SK-N-SH treated with all-trans-retinoic acid at 6 μM for 48 hours (cell line): Measurements from ENCODE around the gene OSM.

Experiments used
- ATAC-seq: fragments of 200-7000 bp; cut with Tn5 transposase; 3 replicates; pipeline ENCODE4 v1.9.1; 2020; ENCODE audit warnings: mild to moderate bottlenecking, moderate library complexity
- CREB5 ChIP-seq: fragments of 250-450 bp; sonication (Bioruptor Pico); IDR thresholded peaks from 2 replicates; pipeline ENCODE4 v1.5.1; 2020; ENCODE audit warnings: low read depth, mild to moderate bottlenecking, moderate library complexity
- CSDC2 ChIP-seq: fragments of 250-450 bp; sonication (Bioruptor Pico); IDR thresholded peaks from 2 replicates; pipeline ENCODE4 v1.5.0; 2020; ENCODE audit warnings: mild to moderate bottlenecking, moderate library complexity
- ESRRG ChIP-seq: fragments of 250-450 bp; sonication (Bioruptor Pico); IDR thresholded peaks from 2 replicates; pipeline ENCODE4 v1.6.1; 2021; ENCODE audit warnings: mild to moderate bottlenecking
- GLIS3 ChIP-seq: fragments of 250-450 bp; sonication (Bioruptor Pico); IDR thresholded peaks from 2 replicates; pipeline ENCODE4 v1.5.0; 2020; ENCODE audit warnings: mild to moderate bottlenecking, moderate library complexity
- ISL1 ChIP-seq: fragments of 250-450 bp; sonication (Bioruptor Pico); IDR thresholded peaks from 2 replicates; pipeline ENCODE4 v2.1.2; 2022; ENCODE audit warnings: mild to moderate bottlenecking, moderate library complexity
- OSR1 ChIP-seq: fragments of 250-450 bp; sonication (Bioruptor Pico); IDR thresholded peaks from 2 replicates; pipeline ENCODE4 v1.8.0; 2022; ENCODE audit warnings: moderate library complexity, mild to moderate bottlenecking, inconsistent platforms
- POU6F1 ChIP-seq: fragments of 250-450 bp; sonication (Bioruptor Pico); IDR thresholded peaks from 2 replicates; pipeline ENCODE4 v1.8.0; 2021; ENCODE audit warnings: low read depth, mild to moderate bottlenecking, moderate library complexity, borderline replicate concordance
- PPARA ChIP-seq: fragments of 250-450 bp; sonication (Bioruptor Pico); IDR thresholded peaks from 2 replicates; pipeline ENCODE4 v1.5.0; 2020; ENCODE audit warnings: mild to moderate bottlenecking, borderline replicate concordance
- TCF4 ChIP-seq: fragments of 250-450 bp; sonication (Bioruptor Pico); IDR thresholded peaks from 2 replicates; pipeline ENCODE4 v1.8.0; 2021; ENCODE audit warnings: mild to moderate bottlenecking, moderate library complexity, borderline replicate concordance
- TSHZ2 ChIP-seq: fragments of 250-450 bp; sonication (Bioruptor Pico); IDR thresholded peaks from 2 replicates; pipeline ENCODE4 v1.5.0; 2020; ENCODE audit warnings: mild to moderate bottlenecking, moderate library complexity
- ZC3H10 ChIP-seq: fragments of 250-450 bp; sonication (Bioruptor Pico); IDR thresholded peaks from 2 replicates; pipeline ENCODE4 v1.5.1; 2021; ENCODE audit warnings: mild to moderate bottlenecking, moderate library complexity
- ZFP30 ChIP-seq: fragments of 450-650 bp; formaldehyde crosslinking; IDR thresholded peaks from 2 replicates; pipeline ENCODE4 v1.5.0; 2022; ENCODE audit warnings: mild to moderate bottlenecking, moderate library complexity
- ZNF565 ChIP-seq: fragments of 450-650 bp; formaldehyde crosslinking; conservative IDR thresholded peaks from 2 replicates; pipeline ENCODE4 v1.5.0; 2020; ENCODE audit warnings: low read depth, mild to moderate bottlenecking, moderate library complexity
- ZNF70 ChIP-seq: fragments of 450-650 bp; formaldehyde crosslinking; IDR thresholded peaks from 2 replicates; pipeline ENCODE4 v1.5.0; 2020; ENCODE audit warnings: mild to moderate bottlenecking, moderate library complexity
- ZNF8 ChIP-seq: fragments of 450-650 bp; formaldehyde crosslinking; IDR thresholded peaks from 2 replicates; pipeline ENCODE4 v1.5.0; 2020; ENCODE audit warnings: mild to moderate bottlenecking, moderate library complexity
- TF ChIP-seq, protein P1 (sequence below): fragments of 250-450 bp; sonication (Bioruptor Pico); IDR thresholded peaks from 2 replicates; pipeline ENCODE4 v1.8.0; 2020; ENCODE audit warnings: mild to moderate bottlenecking, moderate library complexity, borderline replicate concordance

OSM gene

GRCh38 chr22:30225220-30225927 is 41.3 kb downstream of the OSM start:
- TF ChIP-seq ZNF565 (CRISPR knock-in tag) (no peak), ISL1 (CRISPR knock-in tag) (no peak), ZNF70 (CRISPR knock-in tag) (no peak), ZFP30 (CRISPR knock-in tag) (no peak), GLIS3 (CRISPR knock-in tag) (no peak), CSDC2 (CRISPR knock-in tag) (no peak), TSHZ2 (CRISPR knock-in tag) (no peak), ESRRG (no peak), PPARA (CRISPR knock-in tag) (no peak), POU6F1 (CRISPR knock-in tag) (no peak), CREB5 (CRISPR knock-in tag) (no peak), ZNF8 (CRISPR knock-in tag) (no peak)
- TF ChIP-seq, protein P1, sequence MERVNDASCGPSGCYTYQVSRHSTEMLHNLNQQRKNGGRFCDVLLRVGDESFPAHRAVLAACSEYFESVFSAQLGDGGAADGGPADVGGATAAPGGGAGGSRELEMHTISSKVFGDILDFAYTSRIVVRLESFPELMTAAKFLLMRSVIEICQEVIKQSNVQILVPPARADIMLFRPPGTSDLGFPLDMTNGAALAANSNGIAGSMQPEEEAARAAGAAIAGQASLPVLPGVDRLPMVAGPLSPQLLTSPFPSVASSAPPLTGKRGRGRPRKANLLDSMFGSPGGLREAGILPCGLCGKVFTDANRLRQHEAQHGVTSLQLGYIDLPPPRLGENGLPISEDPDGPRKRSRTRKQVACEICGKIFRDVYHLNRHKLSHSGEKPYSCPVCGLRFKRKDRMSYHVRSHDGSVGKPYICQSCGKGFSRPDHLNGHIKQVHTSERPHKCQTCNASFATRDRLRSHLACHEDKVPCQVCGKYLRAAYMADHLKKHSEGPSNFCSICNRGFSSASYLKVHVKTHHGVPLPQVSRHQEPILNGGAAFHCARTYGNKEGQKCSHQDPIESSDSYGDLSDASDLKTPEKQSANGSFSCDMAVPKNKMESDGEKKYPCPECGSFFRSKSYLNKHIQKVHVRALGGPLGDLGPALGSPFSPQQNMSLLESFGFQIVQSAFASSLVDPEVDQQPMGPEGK (CRISPR knock-in tag), result no peak

GRCh38 chr22:30224161-30224857 is 42.3 kb downstream of the OSM start:
- peak; percentile 54 for ATAC-seq
- no peak for TF ChIP-seq POU6F1 (CRISPR knock-in tag)
- TF ChIP-seq GLIS3 (CRISPR knock-in tag), result no peak
- no peak for TF ChIP-seq TCF4 (CRISPR knock-in tag)
- TF ChIP-seq, protein P1 (CRISPR knock-in tag), result no peak
- TF ChIP-seq CSDC2 (CRISPR knock-in tag), result no peak
- no peak for TF ChIP-seq OSR1 (CRISPR knock-in tag)
- no peak for TF ChIP-seq ZC3H10 (CRISPR knock-in tag)
- TF ChIP-seq ZNF8 (CRISPR knock-in tag), result no peak
- TF ChIP-seq CREB5 (CRISPR knock-in tag), result no peak

More at GRCh38 chr22:30225220-30225927, 41.3 kb downstream of the OSM start:
- ATAC-seq, result no peak
